MM.1S (cell line): Measurements from ENCODE around the gene DCD.

Source experiments
- DNase-seq: peaks from one replicate; pipeline ENCODE4 v3.0.0-alpha.2; 2015
- H2AFZ ChIP-seq: fragments of 300-600 bp; sonication (generic); 2 replicates; pipeline ENCODE4 v1.6.0; 2016; ENCODE audit warnings: antibody characterized with exemption, low read length
- H3F3A ChIP-seq: fragments of 300-600 bp; sonication (generic); 2 replicates; pipeline ENCODE4 v1.6.1; 2016; ENCODE audit warnings: mild to moderate bottlenecking, antibody characterized with exemption, low read length, moderate library complexity, mixed read lengths; ENCODE audit not compliant: insufficient read depth
- H3K27ac ChIP-seq: fragments of 300-600 bp; sonication (generic); 2 replicates; pipeline ENCODE4 v1.5.1; 2016; ENCODE audit warnings: mild to moderate bottlenecking, low read length
- H3K27me3 ChIP-seq: fragments of 300-600 bp; sonication (generic); replicated peaks from 2 replicates; pipeline ENCODE4 v1.6.0; 2016; ENCODE audit warnings: low read length; ENCODE audit not compliant: insufficient read depth
- H3K36me3 ChIP-seq: fragments of 300-600 bp; sonication (generic); replicated peaks from 2 replicates; pipeline ENCODE4 v1.6.1; 2016; ENCODE audit warnings: mild to moderate bottlenecking, low read length, mixed read lengths; ENCODE audit not compliant: insufficient read depth
- H3K4me1 ChIP-seq: fragments of 300-600 bp; sonication (generic); 2 replicates; pipeline ENCODE4 v1.6.1; 2016; ENCODE audit warnings: low read length, mixed read lengths
- H3K4me2 ChIP-seq: fragments of 300-600 bp; sonication (generic); 2 replicates; pipeline ENCODE4 v1.6.0; 2016; ENCODE audit warnings: low read depth, low read length
- H3K4me3 ChIP-seq: fragments of 300-600 bp; sonication (generic); 2 replicates; pipeline ENCODE4 v1.5.1; 2016; ENCODE audit warnings: low read length, mixed read lengths
- H3K79me2 ChIP-seq: fragments of 300-600 bp; sonication (generic); 2 replicates; pipeline ENCODE4 v1.6.1; 2016; ENCODE audit warnings: mixed run types, low read length, mixed read lengths
- H3K9ac ChIP-seq: fragments of 300-600 bp; sonication (generic); 2 replicates; pipeline ENCODE4 v1.6.1; 2016; ENCODE audit warnings: low read length, mixed read lengths
- H3K9me2 ChIP-seq: fragments of 300-600 bp; sonication (generic); replicated peaks from 2 replicates; pipeline ENCODE4 v1.6.1; 2016; ENCODE audit warnings: mild to moderate bottlenecking, low read length, mixed read lengths; ENCODE audit not compliant: insufficient read depth
- H3K9me3 ChIP-seq: fragments of 300-600 bp; sonication (generic); replicated peaks from 2 replicates; pipeline ENCODE4 v1.6.1; 2016; ENCODE audit warnings: mild to moderate bottlenecking, low read length, mixed read lengths; ENCODE audit not compliant: insufficient read depth
- H4K20me1 ChIP-seq: fragments of 300-600 bp; sonication (generic); 2 replicates; pipeline ENCODE4 v1.6.1; 2016; ENCODE audit warnings: mild to moderate bottlenecking, low read length, moderate library complexity, mixed read lengths; ENCODE audit not compliant: insufficient read depth
- EZH2 ChIP-seq: fragments of 300-600 bp; sonication (generic); optimal IDR thresholded peaks from 2 replicates; pipeline ENCODE3; 2017; ENCODE audit warnings: low read depth, mild to moderate bottlenecking, antibody characterized with exemption, low read length, mixed read lengths
- EZH2phosphoT487 ChIP-seq: fragments of 300-600 bp; sonication (generic); IDR thresholded peaks from 2 replicates; pipeline ENCODE4 v1.6.1; 2018; ENCODE audit warnings: antibody characterized with exemption, low read length
- TF ChIP-seq, protein P1 (sequence below): fragments of 300-600 bp; sonication (generic); IDR thresholded peaks from 2 replicates; pipeline ENCODE4 v1.5.1; 2016; ENCODE audit warnings: antibody characterized with exemption, low read length, mixed read lengths

DCD gene

DNA sequence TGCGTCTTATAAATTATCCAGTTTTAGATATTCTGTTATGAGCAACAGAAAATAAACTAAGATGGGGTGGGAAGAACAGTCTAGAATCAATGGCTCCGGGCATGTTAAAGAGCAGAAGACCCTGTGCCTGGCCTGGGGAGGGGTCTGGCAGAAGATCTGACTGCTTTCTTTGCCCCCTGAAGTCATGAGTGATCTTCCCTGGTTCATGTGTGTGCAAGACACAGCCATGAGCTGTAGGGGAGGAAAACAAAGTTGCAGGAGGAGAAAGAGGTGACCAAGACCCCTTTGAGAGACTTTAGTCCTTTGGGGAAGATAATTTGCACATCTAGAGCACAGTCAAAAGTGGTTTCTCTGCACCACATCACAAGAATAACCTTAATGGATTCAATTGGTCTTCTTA, 18.2 kb downstream of the DCD start:
- H3K4me3 ChIP-seq, result no peak overlapping the region
- no peaks in the 10 kb centered on the region for H3K36me3 ChIP-seq
- no peak overlapping the region for H3K4me2 ChIP-seq
- H4K20me1 ChIP-seq, result no peaks in the 10 kb centered on the region
- H2AFZ ChIP-seq, result no peak overlapping the region
- no peak overlapping the region for H3K27ac ChIP-seq
- H3K27me3 ChIP-seq, result no peaks in the 10 kb centered on the region
- no peaks in the 10 kb centered on the region for H3K9me2 ChIP-seq
- no peaks in the 10 kb centered on the region for H3K9me3 ChIP-seq
- no peaks in the 10 kb centered on the region for H3K4me1 ChIP-seq
- H3K79me2 ChIP-seq, result no peaks in the 10 kb centered on the region
- no peak for DNase-seq
- no peaks in the 10 kb centered on the region for H3F3A ChIP-seq
- no peak for TF ChIP-seq EZH2phosphoT487
- no peak for TF ChIP-seq EZH2
- TF ChIP-seq, protein P1, sequence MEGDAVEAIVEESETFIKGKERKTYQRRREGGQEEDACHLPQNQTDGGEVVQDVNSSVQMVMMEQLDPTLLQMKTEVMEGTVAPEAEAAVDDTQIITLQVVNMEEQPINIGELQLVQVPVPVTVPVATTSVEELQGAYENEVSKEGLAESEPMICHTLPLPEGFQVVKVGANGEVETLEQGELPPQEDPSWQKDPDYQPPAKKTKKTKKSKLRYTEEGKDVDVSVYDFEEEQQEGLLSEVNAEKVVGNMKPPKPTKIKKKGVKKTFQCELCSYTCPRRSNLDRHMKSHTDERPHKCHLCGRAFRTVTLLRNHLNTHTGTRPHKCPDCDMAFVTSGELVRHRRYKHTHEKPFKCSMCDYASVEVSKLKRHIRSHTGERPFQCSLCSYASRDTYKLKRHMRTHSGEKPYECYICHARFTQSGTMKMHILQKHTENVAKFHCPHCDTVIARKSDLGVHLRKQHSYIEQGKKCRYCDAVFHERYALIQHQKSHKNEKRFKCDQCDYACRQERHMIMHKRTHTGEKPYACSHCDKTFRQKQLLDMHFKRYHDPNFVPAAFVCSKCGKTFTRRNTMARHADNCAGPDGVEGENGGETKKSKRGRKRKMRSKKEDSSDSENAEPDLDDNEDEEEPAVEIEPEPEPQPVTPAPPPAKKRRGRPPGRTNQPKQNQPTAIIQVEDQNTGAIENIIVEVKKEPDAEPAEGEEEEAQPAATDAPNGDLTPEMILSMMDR, result no peak
- no peak overlapping the region for H3K9ac ChIP-seq

DNA sequence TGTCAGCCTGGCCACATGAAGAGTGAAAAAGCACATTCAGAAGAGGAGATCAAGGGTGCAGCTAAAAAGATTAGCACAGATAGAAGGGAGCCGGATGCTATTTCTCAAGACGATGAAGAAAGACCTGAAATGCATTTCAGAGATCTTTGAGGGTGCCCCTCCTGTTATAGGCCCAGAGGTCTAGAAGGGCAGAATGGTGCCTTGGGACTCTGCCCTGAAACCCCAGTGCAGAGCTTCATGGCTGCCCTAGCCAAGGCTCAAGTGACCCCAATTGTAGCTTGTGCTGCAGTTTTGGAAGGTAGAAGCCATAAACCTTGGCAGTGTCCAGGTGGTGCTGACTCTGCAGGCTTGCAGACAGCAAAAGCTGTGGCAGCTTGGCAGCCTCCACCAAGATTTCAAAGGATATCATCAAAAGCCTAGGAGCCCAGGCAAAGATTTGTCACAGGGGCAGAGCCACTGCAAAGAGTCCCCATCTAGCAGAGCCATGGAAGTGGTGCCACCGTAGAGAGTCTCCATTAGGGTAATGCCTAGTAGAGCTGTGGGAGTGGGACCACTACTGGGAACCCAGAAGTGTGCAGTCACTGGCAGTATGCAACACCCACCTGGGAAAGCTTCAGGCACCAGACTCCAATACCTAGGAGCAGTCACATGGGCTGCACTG, 19.8 kb downstream of the DCD start:
- Histone ChIP-seq H2AFZ (no peak overlapping the region), H3K79me2 (no peaks in the 10 kb centered on the region), H3K4me2 (no peak overlapping the region), H3K9me3 (no peaks in the 10 kb centered on the region), H4K20me1 (no peaks in the 10 kb centered on the region), H3K27me3 (no peaks in the 10 kb centered on the region), H3K9ac (no peak overlapping the region), H3K4me3 (no peak overlapping the region), H3K9me2 (no peaks in the 10 kb centered on the region), H3F3A (no peaks in the 10 kb centered on the region), H3K36me3 (no peaks in the 10 kb centered on the region), H3K4me1 (no peaks in the 10 kb centered on the region), H3K27ac (no peak overlapping the region)
- no peak for TF ChIP-seq EZH2
- TF ChIP-seq, protein P1, result no peak
- TF ChIP-seq EZH2phosphoT487, result no peak
- no peak for DNase-seq

DNA sequence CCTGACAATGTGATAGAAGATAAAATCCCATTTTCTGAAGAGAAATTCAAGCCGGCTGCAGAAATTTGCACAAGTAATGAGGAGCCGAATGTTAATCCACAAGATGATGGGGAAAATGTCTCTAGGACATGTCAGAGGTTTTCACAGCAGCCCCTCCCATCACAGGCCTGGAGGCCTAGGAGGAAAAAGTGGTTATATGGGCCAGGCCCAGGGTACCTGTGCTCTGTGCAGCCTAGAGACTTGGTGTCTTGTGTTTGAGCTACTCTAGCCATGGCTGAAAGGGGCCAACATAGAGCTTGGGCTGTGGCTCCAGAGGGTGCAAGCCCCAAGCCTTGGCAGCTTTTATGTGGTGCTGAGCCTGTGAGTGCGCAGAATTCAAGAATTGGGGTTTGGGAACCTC, 20.9 kb downstream of the DCD start:
- no peak for DNase-seq
- no peaks in the 10 kb centered on the region for H3F3A ChIP-seq
- no peaks in the 10 kb centered on the region for H3K27me3 ChIP-seq
- H3K4me3 ChIP-seq, result no peak overlapping the region
- no peak overlapping the region for H2AFZ ChIP-seq
- H3K36me3 ChIP-seq, result no peaks in the 10 kb centered on the region
- no peak overlapping the region for H3K9ac ChIP-seq
- no peak overlapping the region for H3K27ac ChIP-seq
- H3K9me2 ChIP-seq, result no peaks in the 10 kb centered on the region
- no peaks in the 10 kb centered on the region for H4K20me1 ChIP-seq
- TF ChIP-seq EZH2phosphoT487 (no peak), EZH2 (no peak)
- TF ChIP-seq, protein P1, result no peak
- H3K9me3 ChIP-seq, result no peaks in the 10 kb centered on the region
- no peak overlapping the region for H3K4me2 ChIP-seq
- no peaks in the 10 kb centered on the region for H3K79me2 ChIP-seq
- H3K4me1 ChIP-seq, result no peaks in the 10 kb centered on the region
